Measurements from ENCODE around the gene EBPL.

GRCh38 chr13:49667773-49668172 lies 23.5 kb downstream of the EBPL start:
- TF ChIP-seq, protein P1, sequence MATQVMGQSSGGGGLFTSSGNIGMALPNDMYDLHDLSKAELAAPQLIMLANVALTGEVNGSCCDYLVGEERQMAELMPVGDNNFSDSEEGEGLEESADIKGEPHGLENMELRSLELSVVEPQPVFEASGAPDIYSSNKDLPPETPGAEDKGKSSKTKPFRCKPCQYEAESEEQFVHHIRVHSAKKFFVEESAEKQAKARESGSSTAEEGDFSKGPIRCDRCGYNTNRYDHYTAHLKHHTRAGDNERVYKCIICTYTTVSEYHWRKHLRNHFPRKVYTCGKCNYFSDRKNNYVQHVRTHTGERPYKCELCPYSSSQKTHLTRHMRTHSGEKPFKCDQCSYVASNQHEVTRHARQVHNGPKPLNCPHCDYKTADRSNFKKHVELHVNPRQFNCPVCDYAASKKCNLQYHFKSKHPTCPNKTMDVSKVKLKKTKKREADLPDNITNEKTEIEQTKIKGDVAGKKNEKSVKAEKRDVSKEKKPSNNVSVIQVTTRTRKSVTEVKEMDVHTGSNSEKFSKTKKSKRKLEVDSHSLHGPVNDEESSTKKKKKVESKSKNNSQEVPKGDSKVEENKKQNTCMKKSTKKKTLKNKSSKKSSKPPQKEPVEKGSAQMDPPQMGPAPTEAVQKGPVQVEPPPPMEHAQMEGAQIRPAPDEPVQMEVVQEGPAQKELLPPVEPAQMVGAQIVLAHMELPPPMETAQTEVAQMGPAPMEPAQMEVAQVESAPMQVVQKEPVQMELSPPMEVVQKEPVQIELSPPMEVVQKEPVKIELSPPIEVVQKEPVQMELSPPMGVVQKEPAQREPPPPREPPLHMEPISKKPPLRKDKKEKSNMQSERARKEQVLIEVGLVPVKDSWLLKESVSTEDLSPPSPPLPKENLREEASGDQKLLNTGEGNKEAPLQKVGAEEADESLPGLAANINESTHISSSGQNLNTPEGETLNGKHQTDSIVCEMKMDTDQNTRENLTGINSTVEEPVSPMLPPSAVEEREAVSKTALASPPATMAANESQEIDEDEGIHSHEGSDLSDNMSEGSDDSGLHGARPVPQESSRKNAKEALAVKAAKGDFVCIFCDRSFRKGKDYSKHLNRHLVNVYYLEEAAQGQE (IDR thresholded peaks at IDR 0.05; ENCODE audit: insufficient read depth in 1 of 2, low read depth in 2 of 2, low read length in 2 of 2): no peak
- TF ChIP-seq POLR2AphosphoS5 (IDR thresholded peaks at IDR 0.05; ENCODE audit: low read depth, low read length) (no peak), SIN3A (IDR thresholded peaks at IDR 0.05; ENCODE audit: borderline replicate concordance, insufficient read depth, low read length) (no peak)
